GM19467 (cell line): Measurements from ENCODE around the gene BARD1.
A peak's percentile ranks its signal among the peaks of the same experiment; 100 is the strongest.
"Not testable (repeated sequence)": the region's sequence is repeated elsewhere in the genome, so short reads cannot be mapped to it uniquely, and the experiment has no call there.

ENCODE experiments used
- ATAC-seq: cut with Tn5 transposase; IDR thresholded peaks from one replicate; pipeline ENCODE4 v1.9.1; 2021; ENCODE audit warnings: mild to moderate bottlenecking, moderate library complexity; ENCODE audit not compliant: unreplicated experiment

BARD1 gene

GRCh38 chr2:214808981-214809750 is at the start of gene BARD1:
Gene BARD1 (minus strand): TSS chr2:214809683. CDS start chr2:214809569, 114 bp downstream.
- peak; percentile 27 for ATAC-seq

GRCh38 chr2:214856137-214856536 is 46.7 kb upstream of the BARD1 start:
- no peak for ATAC-seq

GRCh38 chr2:214853906-214854305 is 44.4 kb upstream of the BARD1 start:
- no peak for ATAC-seq

- ATAC-seq, result no peak
These were observed 34.3 kb upstream of the BARD1 start for GRCh38 chr2:214843823-214844222.

- peak; percentile 67 for ATAC-seq
These were observed 30.0 kb upstream of the BARD1 start for GRCh38 chr2:214839464-214839863.

- ATAC-seq, result no peak
These were observed 28.0 kb upstream of the BARD1 start for GRCh38 chr2:214837466-214837865.

- no peak for ATAC-seq
These were observed 27.1 kb upstream of the BARD1 start for GRCh38 chr2:214836568-214836967.

GRCh38 chr2:214830794-214831346 is 21.4 kb upstream of the BARD1 start:
- no peak for ATAC-seq

GRCh38 chr2:214816008-214816533 is 6.6 kb upstream of the BARD1 start:
- no peak for ATAC-seq

GRCh38 chr2:214810671-214811070 is 1.2 kb upstream of the BARD1 start:
- no peak for ATAC-seq

- peak; percentile 88 for ATAC-seq
These were observed 475 bp upstream of the BARD1 start for GRCh38 chr2:214809751-214810564.

- no peak for ATAC-seq
These were observed 1.8 kb downstream of the BARD1 start for GRCh38 chr2:214807653-214808052.

GRCh38 chr2:214801768-214802397 is 7.6 kb downstream of the BARD1 start:
- no peak for ATAC-seq

GRCh38 chr2:214801068-214801467 is 8.4 kb downstream of the BARD1 start:
- no peak for ATAC-seq

- no peak for ATAC-seq
These were observed 9.3 kb downstream of the BARD1 start for GRCh38 chr2:214800180-214800579.

GRCh38 chr2:214796911-214797310 is 12.6 kb downstream of the BARD1 start:
- no peak for ATAC-seq

- not testable (repeated sequence) for ATAC-seq
These were observed 26.3 kb downstream of the BARD1 start for GRCh38 chr2:214783181-214783580.

- no peak for ATAC-seq
These were observed 26.8 kb downstream of the BARD1 start for GRCh38 chr2:214782671-214783070.

- no peak for ATAC-seq
These were observed 28.3 kb downstream of the BARD1 start for GRCh38 chr2:214781226-214781625.

- ATAC-seq, result no peak
These were observed 33.5 kb downstream of the BARD1 start for GRCh38 chr2:214775971-214776370.

GRCh38 chr2:214774108-214774507 is 35.4 kb downstream of the BARD1 start:
- no peak for ATAC-seq
